HG02678 (cell line): Measurements from ENCODE around the gene MSI2.

Experiments
- ATAC-seq: cut with Tn5 transposase; IDR thresholded peaks from one replicate; pipeline ENCODE4 v1.9.1; 2021; ENCODE audit warnings: mild to moderate bottlenecking, moderate library complexity; ENCODE audit not compliant: unreplicated experiment

Gene MSI2

GRCh38 chr17:57584050-57584551 lies 327.8 kb downstream of the MSI2 start:
- no peak for ATAC-seq

GRCh38 chr17:57585341-57586195 lies 329.2 kb downstream of the MSI2 start:
- ATAC-seq, result no peak

- no peak for ATAC-seq
Measured at GRCh38 chr17:57586196-57586740, 329.9 kb downstream of the MSI2 start.

- ATAC-seq, result no peak
Measured at GRCh38 chr17:57586742-57587141, 330.4 kb downstream of the MSI2 start.

- no peak for ATAC-seq
Measured at GRCh38 chr17:57587193-57587969, 331.1 kb downstream of the MSI2 start.

GRCh38 chr17:57588086-57588485 lies 331.8 kb downstream of the MSI2 start:
- no peak for ATAC-seq

GRCh38 chr17:57589151-57590034 lies 333.1 kb downstream of the MSI2 start:
- no peak for ATAC-seq

- ATAC-seq, result no peak
Measured at GRCh38 chr17:57593739-57594462, 337.6 kb downstream of the MSI2 start.

- no peak for ATAC-seq
Measured at GRCh38 chr17:57594767-57595166, 338.4 kb downstream of the MSI2 start.

- ATAC-seq, result no peak
Measured at GRCh38 chr17:57595426-57595825, 339.1 kb downstream of the MSI2 start.

GRCh38 chr17:57595947-57596695 lies 339.8 kb downstream of the MSI2 start:
- ATAC-seq, result no peak

GRCh38 chr17:57597101-57597500 lies 340.8 kb downstream of the MSI2 start:
- no peak for ATAC-seq

- no peak for ATAC-seq
Measured at GRCh38 chr17:57597531-57598453, 341.5 kb downstream of the MSI2 start.

- no peak for ATAC-seq
Measured at GRCh38 chr17:57599271-57600045, 343.1 kb downstream of the MSI2 start.

GRCh38 chr17:57600074-57600473 lies 343.8 kb downstream of the MSI2 start:
- no peak for ATAC-seq

- ATAC-seq, result no peak
Measured at GRCh38 chr17:57601143-57601735, 344.9 kb downstream of the MSI2 start.

GRCh38 chr17:57602896-57603295 lies 346.6 kb downstream of the MSI2 start:
- no peak for ATAC-seq
